MCF 10A (cell line): ENCODE measurements around the gene WWOX. TPM values are rescaled to one million over a fixed set of nuclear protein-coding genes. Genes with fewer than 3 reads are reported as not detected.

Source experiments
- BruUV-seq: library from RNA; stranded (reverse); fragments of 400-500 nt; replicated peaks from 2 replicates; lab custom pipeline; 2021; lab: Mats Ljungman, UMichigan
- CTCF ChIA-PET: fragments of 300-600 bp; sonication (Branson Sonifier 250); formaldehyde crosslinking; extraction: SDS; loops from one replicate; lab custom pipeline; 2021; ENCODE audit warnings: antibody characterized with exemption, inconsistent platforms; lab: Yijun Ruan, JAX
- POLR2A ChIA-PET: fragments of 300-600, 350-650 bp; sonication (Branson Sonifier 250); formaldehyde crosslinking; extraction: SDS; loops from one replicate; lab custom pipeline; 2020; ENCODE audit warnings: antibody characterized with exemption, inconsistent platforms; lab: Yijun Ruan, JAX
- DNase-seq: peaks from one replicate; pipeline ENCODE4 v3.0.0-alpha.2; 2018; ENCODE audit not compliant: unreplicated experiment
- H3K27ac Mint-ChIP-seq: one replicate; pipeline ENCODE4 v1.8.0; 2022; ENCODE audit warnings: mild to moderate bottlenecking, low read depth, mixed read lengths; ENCODE audit not compliant: unreplicated experiment
- H3K27me3 Mint-ChIP-seq: one replicate; pipeline ENCODE4 v1.8.0; 2022; ENCODE audit warnings: mixed read lengths; ENCODE audit not compliant: insufficient read depth, unreplicated experiment
- H3K36me3 Mint-ChIP-seq: one replicate; pipeline ENCODE4 v1.8.0; 2022; ENCODE audit warnings: mild to moderate bottlenecking, moderate library complexity, mixed read lengths; ENCODE audit not compliant: insufficient read depth, unreplicated experiment
- H3K4me1 Mint-ChIP-seq: one replicate; pipeline ENCODE4 v1.8.0; 2022; ENCODE audit warnings: mixed read lengths; ENCODE audit not compliant: insufficient read depth, unreplicated experiment
- H3K4me3 Mint-ChIP-seq: one replicate; pipeline ENCODE4 v1.8.0; 2022; ENCODE audit warnings: mild to moderate bottlenecking, moderate library complexity, mixed read lengths; ENCODE audit not compliant: unreplicated experiment
- H3K9me3 Mint-ChIP-seq: one replicate; pipeline ENCODE4 v1.8.0; 2022; ENCODE audit warnings: mixed read lengths; ENCODE audit not compliant: unreplicated experiment
- intact Hi-C: fragments of 100-400 bp; cut with micrococcal nuclease; formaldehyde crosslinking; loops from 2 replicates; pipeline ENCODE4 v1.14.1; 2022
- total RNA-seq: library from RNA; stranded (reverse); gene quantifications from 2 replicates; pipeline ENCODE4 v1.2.3, GENCODE V29; 2022
- TF ChIP-seq, protein P1 (sequence below): fragments of 200-600 bp; IDR thresholded peaks from one replicate; pipeline ENCODE4 v1.8.0; 2022; ENCODE audit warnings: antibody characterized with exemption, mild to moderate bottlenecking; ENCODE audit not compliant: unreplicated experiment

Gene WWOX
- total RNA-seq, 1 experiment from 2014 or later = 18.1 TPM

DNA sequence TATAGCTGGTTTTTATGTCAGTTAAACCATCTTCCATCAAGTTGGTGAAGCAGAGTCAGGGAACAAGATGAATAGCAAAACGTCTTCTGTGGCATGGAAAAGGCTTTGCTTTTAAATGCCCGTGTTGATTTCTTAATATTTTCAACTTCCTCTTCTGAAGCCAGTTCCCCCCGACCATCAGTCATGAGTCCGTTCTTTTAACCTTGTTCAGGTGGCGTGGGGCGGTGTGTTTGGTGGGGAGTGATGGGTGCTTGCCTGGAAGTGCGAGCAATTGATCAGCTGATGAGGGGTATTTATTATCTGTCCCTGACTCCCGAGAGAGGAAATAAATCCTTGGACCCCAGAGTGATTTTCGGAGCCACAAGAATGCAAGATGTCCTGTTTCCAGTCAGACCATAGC, 147.1 kb downstream of the WWOX start:
- BruUV-seq = no TSS peak

DNA sequence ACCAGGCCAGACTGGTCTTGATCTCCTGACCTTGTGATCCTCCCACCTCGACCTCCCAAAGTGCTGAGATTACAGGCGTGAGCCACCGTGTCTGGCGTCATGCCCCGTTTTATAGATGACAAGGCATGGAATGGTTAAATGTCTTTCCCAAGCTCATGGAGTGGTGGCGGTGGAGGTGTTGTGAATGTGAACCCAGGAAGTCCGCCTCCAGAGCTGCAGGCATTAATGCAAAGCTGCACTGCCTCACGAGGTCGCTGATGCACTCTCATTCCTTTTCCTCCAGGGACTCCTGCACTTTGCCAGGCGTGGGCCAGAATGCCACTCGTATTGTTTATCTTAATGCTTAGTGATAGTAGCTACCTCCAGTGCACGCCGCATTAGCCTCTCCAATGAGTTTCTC, 149.6 kb downstream of the WWOX start:
- Mint-ChIP-seq H3K4me1 (no peaks in the 10 kb centered on the region), H3K9me3 (no peaks in the 10 kb centered on the region), H3K36me3 (no peaks in the 10 kb centered on the region), H3K27ac (no peak overlapping the region), H3K4me3 (no peak overlapping the region), H3K27me3 (no peaks in the 10 kb centered on the region)
- no TSS peak for BruUV-seq
- TF ChIP-seq, protein P1, sequence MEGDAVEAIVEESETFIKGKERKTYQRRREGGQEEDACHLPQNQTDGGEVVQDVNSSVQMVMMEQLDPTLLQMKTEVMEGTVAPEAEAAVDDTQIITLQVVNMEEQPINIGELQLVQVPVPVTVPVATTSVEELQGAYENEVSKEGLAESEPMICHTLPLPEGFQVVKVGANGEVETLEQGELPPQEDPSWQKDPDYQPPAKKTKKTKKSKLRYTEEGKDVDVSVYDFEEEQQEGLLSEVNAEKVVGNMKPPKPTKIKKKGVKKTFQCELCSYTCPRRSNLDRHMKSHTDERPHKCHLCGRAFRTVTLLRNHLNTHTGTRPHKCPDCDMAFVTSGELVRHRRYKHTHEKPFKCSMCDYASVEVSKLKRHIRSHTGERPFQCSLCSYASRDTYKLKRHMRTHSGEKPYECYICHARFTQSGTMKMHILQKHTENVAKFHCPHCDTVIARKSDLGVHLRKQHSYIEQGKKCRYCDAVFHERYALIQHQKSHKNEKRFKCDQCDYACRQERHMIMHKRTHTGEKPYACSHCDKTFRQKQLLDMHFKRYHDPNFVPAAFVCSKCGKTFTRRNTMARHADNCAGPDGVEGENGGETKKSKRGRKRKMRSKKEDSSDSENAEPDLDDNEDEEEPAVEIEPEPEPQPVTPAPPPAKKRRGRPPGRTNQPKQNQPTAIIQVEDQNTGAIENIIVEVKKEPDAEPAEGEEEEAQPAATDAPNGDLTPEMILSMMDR = no peak
- intact Hi-C loops = no loop called here
- POLR2A ChIA-PET = no interaction called here
- CTCF ChIA-PET = interaction anchor here (0.6 kb wide), 1 partner anchor 106 kb away, joined by 3 read pairs; no protein-coding TSS in a partner anchor
- DNase-seq = no peak

More for the DNA sequence above, 147.1 kb downstream of the WWOX start:
- ChIA-PET CTCF (no interaction called here), POLR2A (no interaction called here)
- Mint-ChIP-seq H3K9me3 (no peaks in the 10 kb centered on the region), H3K27ac (no peak overlapping the region), H3K4me1 (no peaks in the 10 kb centered on the region), H3K27me3 (no peaks in the 10 kb centered on the region), H3K4me3 (no peak overlapping the region), H3K36me3 (no peaks in the 10 kb centered on the region)
- TF ChIP-seq, protein P1 = no peak
- no peak for DNase-seq
- intact Hi-C loops = no loop called here

DNA sequence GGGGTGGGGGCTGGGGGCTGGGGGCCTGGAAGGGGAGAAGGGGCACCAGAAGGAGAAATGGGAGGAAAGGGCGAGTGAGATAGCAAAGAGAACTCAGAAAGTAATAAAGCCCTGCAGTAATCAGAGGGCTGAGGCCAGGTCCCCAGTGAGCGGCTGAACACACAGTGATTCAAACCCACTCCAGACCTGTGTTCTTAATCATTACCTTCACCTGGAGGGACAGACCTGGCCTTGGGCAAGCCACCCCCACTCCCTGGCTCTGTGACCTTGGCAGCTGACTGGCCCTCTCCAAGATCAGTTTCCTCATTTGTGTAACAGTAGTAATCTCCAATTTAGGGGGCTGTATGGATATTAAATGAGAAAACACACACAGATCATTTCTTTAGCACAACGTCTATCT, 150.4 kb downstream of the WWOX start:
- no TSS peak for BruUV-seq
- Mint-ChIP-seq H3K4me1 (no peaks in the 10 kb centered on the region), H3K27ac (no peak overlapping the region)

DNA sequence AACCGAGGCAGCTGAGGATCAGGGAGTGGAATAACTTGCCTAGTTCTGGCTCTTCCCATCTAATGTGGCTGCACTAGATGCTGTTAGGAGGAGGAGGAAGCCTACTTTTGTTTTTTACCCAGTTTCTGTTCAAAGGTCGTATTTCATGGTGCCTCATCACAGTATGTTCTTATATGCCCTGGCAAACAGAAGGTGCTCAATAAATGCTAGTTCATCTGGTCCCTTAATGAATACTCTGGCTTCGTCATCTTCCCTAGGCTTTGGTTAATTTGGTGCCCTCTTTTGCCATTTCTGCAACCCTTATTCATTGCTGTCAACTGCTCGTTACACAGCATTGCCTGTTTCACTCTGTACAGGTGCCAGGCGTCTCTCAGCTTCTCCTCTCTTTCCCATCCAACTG, 151.7 kb downstream of the WWOX start:
- CTCF ChIA-PET = no interaction called here
- no TSS peak for BruUV-seq
- intact Hi-C loops = no loop called here
- Mint-ChIP-seq H3K27ac (no peak overlapping the region), H3K27me3 (no peaks in the 10 kb centered on the region), H3K36me3 (no peaks in the 10 kb centered on the region), H3K9me3 (no peaks in the 10 kb centered on the region), H3K4me3 (no peak overlapping the region), H3K4me1 (no peaks in the 10 kb centered on the region)
- no peak for DNase-seq
- POLR2A ChIA-PET = no interaction called here
- TF ChIP-seq, protein P1 = no peak

More for the DNA sequence above, 150.4 kb downstream of the WWOX start:
- ChIA-PET CTCF (no interaction called here), POLR2A (no interaction called here)
- DNase-seq = no peak
- no peaks in the 10 kb centered on the region for H3K27me3 Mint-ChIP-seq
- no peak overlapping the region for H3K4me3 Mint-ChIP-seq
- no peaks in the 10 kb centered on the region for H3K36me3 Mint-ChIP-seq
- TF ChIP-seq, protein P1 = no peak
- no peaks in the 10 kb centered on the region for H3K9me3 Mint-ChIP-seq
- intact Hi-C loops = no loop called here
